Measurements from ENCODE around the gene GRM7.

- TF ChIP-seq MXI1 (conservative IDR thresholded peaks at IDR 0.05; ENCODE audit: poor library complexity, severe bottlenecking) (no peak), CTCF (IDR thresholded peaks at IDR 0.05; ENCODE audit: poor library complexity, severe bottlenecking) (no peak), EZH2 (IDR thresholded peaks at IDR 0.05; ENCODE audit: borderline replicate concordance, insufficient read depth, low read length, poor library complexity, severe bottlenecking) (no peak), EP300 (conservative IDR thresholded peaks at IDR 0.05; ENCODE audit: poor library complexity, severe bottlenecking) (no peak), REST (IDR thresholded peaks at IDR 0.05; ENCODE audit: borderline replicate concordance) (no peak), TAF1 (IDR thresholded peaks at IDR 0.05; ENCODE audit: low read depth) (no peak), POLR2AphosphoS5 (IDR thresholded peaks at IDR 0.05) (no peak)
Measured at GRCh38 chr3:7001370-7001769, 140.5 kb downstream of the GRM7 start.
